CD14-positive monocyte (primary cell): Measurements from ENCODE around the gene KLRK1. TPM values are rescaled to one million over a fixed set of nuclear protein-coding genes. Genes with fewer than 3 reads are reported as not detected.

Experiments used
- DNase-seq, 3 donors: peaks; one replicate each; pipeline ENCODE4 v3.0.0-alpha.2; 2011 to 2022
- H2AFZ ChIP-seq: 2 replicates; pipeline ENCODE4 v1.6.0; 2012; ENCODE audit warnings: mild to moderate bottlenecking, low read depth, low read length, inconsistent platforms; ENCODE audit not compliant: insufficient read depth, poor library complexity, severe bottlenecking
- H3K27ac ChIP-seq, 2 donors: 1 replicate in 1 of 2; 2 replicates in 1 of 2; pipeline ENCODE4 v1.5.1; 2012 to 2013; ENCODE audit warnings: low read length in 2 of 2, control low read depth in 1 of 2, inconsistent platforms in 1 of 2, low read depth in 1 of 2, mild to moderate bottlenecking in 1 of 2
- H3K27me3 ChIP-seq, 2 donors: one replicate each; pipeline versions ENCODE4 v1.6.0 to v1.6.1; 2011 to 2013; ENCODE audit warnings: low read length in 2 of 2; ENCODE audit not compliant: control insufficient read depth in 2 of 2, insufficient read depth in 2 of 2
- H3K36me3 ChIP-seq, 2 donors: replicated peaks in 1 of 2; 1 replicate in 1 of 2; 2 replicates in 1 of 2; pipeline versions ENCODE4 v1.5.1 to v1.6.1; 2012 to 2013; ENCODE audit warnings: low read length in 2 of 2, control low read depth in 1 of 2, inconsistent platforms in 1 of 2, mild to moderate bottlenecking in 1 of 2; ENCODE audit not compliant: insufficient read depth in 2 of 2, control insufficient read depth in 1 of 2
- H3K4me1 ChIP-seq, 2 donors: 1 replicate in 1 of 2; 2 replicates in 1 of 2; pipeline versions ENCODE4 v1.5.1 to v1.6.1; 2012 to 2013; ENCODE audit warnings: low read length in 2 of 2, control low read depth in 1 of 2, inconsistent platforms in 1 of 2, mild to moderate bottlenecking in 1 of 2, moderate library complexity in 1 of 2; ENCODE audit not compliant: insufficient read depth in 2 of 2, control insufficient read depth in 1 of 2
- H3K4me2 ChIP-seq: replicated peaks from 2 replicates; pipeline ENCODE3; 2012; ENCODE audit warnings: low read length, moderate library complexity, mild to moderate bottlenecking; ENCODE audit not compliant: poor library complexity, severe bottlenecking; ENCODE audit errors: extremely low read depth
- H3K4me3 ChIP-seq, 3 experiments: fragments of 200-600 bp in 1 of 3; sonication (generic) in 1 of 3; replicated peaks in 1 of 3; 1 replicate in 2 of 3; 2 replicates in 1 of 3; pipeline ENCODE4 v1.5.1; 2011 to 2013; ENCODE audit warnings: low read length in 3 of 3, mild to moderate bottlenecking in 3 of 3, control low read depth in 2 of 3, low read depth in 2 of 3, inconsistent platforms in 1 of 3, moderate library complexity in 1 of 3
- H3K79me2 ChIP-seq: 2 replicates; pipeline ENCODE4 v1.6.0; 2012; ENCODE audit warnings: mild to moderate bottlenecking, control low read depth, inconsistent platforms, low read length, moderate library complexity; ENCODE audit not compliant: insufficient read depth
- H3K9ac ChIP-seq: 2 replicates; pipeline ENCODE4 v1.6.0; 2017; ENCODE audit warnings: low read length, mild to moderate bottlenecking; ENCODE audit not compliant: insufficient read depth, poor library complexity, severe bottlenecking
- H3K9me3 ChIP-seq, 2 donors: replicated peaks in 1 of 2; 1 replicate in 1 of 2; 2 replicates in 1 of 2; pipeline versions ENCODE4 v1.5.1 to v1.6.1; 2012 to 2013; ENCODE audit warnings: low read length in 2 of 2, control low read depth in 1 of 2; ENCODE audit not compliant: control insufficient read depth in 1 of 2, insufficient read depth in 1 of 2
- H4K20me1 ChIP-seq: 2 replicates; pipeline ENCODE4 v1.6.0; 2012; ENCODE audit warnings: mild to moderate bottlenecking, low read length, control low read depth, moderate library complexity; ENCODE audit not compliant: insufficient read depth
- H3K27ac Mint-ChIP-seq, 7 donors: one replicate each; pipeline ENCODE4 v1.8.0; 2020; ENCODE audit warnings: mild to moderate bottlenecking in 7 of 7, mixed read lengths in 7 of 7, moderate library complexity in 6 of 7, inconsistent platforms in 2 of 7
- H3K27me3 Mint-ChIP-seq, 3 donors: one replicate each; pipeline ENCODE4 v1.8.0; 2021 to 2022; ENCODE audit warnings: low read depth in 3 of 3, mild to moderate bottlenecking in 3 of 3, mixed read lengths in 3 of 3, moderate library complexity in 3 of 3, inconsistent platforms in 1 of 3
- H3K36me3 Mint-ChIP-seq, 2 donors: one replicate each; pipeline ENCODE4 v1.8.0; 2020; ENCODE audit warnings: mixed read lengths in 2 of 2, inconsistent platforms in 1 of 2, mild to moderate bottlenecking in 1 of 2
- H3K4me1 Mint-ChIP-seq: one replicate; pipeline ENCODE4 v1.8.0; 2020; ENCODE audit warnings: mild to moderate bottlenecking, mixed read lengths
- H3K4me3 Mint-ChIP-seq, 2 donors: one replicate each; pipeline ENCODE4 v1.8.0; 2020; ENCODE audit warnings: mild to moderate bottlenecking in 2 of 2, mixed read lengths in 2 of 2, moderate library complexity in 1 of 2
- H3K9me3 Mint-ChIP-seq, 7 donors: one replicate each; pipeline ENCODE4 v1.8.0; 2020 to 2022; ENCODE audit warnings: mixed read lengths in 7 of 7, mild to moderate bottlenecking in 6 of 7, moderate library complexity in 6 of 7, inconsistent platforms in 2 of 7
- CTCF ChIP-seq: fragments of 200-600 bp; IDR thresholded peaks from one replicate; pipeline ENCODE4 v1.8.0; 2022; ENCODE audit warnings: antibody characterized with exemption, mild to moderate bottlenecking
- WGBS: methylation state at CpG from one replicate; pipeline ENCODE4 v1.1.5; 2013; ENCODE audit warnings: missing lambda C conversion rate; ENCODE audit not compliant: insufficient coverage; 5-methylcytosine and 5-hydroxymethylcytosine counted together
- intact Hi-C, 2 donors: fragments of 100-400 bp; cut with micrococcal nuclease; formaldehyde crosslinking; loops; one replicate each; pipeline versions ENCODE4 v1.15.0 to v1.15.1; 2023
- polyA plus RNA-seq, 3 donors: library from polyadenylated mRNA; depleted of rRNA in 1 of 3; unstranded in 2 of 3; stranded (reverse) in 1 of 3; fragments of 300-500 nt in 2 of 3; fragments of >200 nt in 1 of 3; fragmentation: Illumina TruSeq in 2 of 3; gene quantifications; 1 replicate in 2 of 3; 2 replicates in 1 of 3; pipeline ENCODE4 v1.2.3, GENCODE V29; 2012 to 2021

Gene KLRK1
- polyA plus RNA-seq, 3 donors: 0.05 to 1.3 (median 1.3) TPM

- Mint-ChIP-seq H3K27me3 (peaks cover 0 to 10% (median 4%) of the 10 kb centered on the region in 3 donors), H3K4me3 (peak overlapping the region in 1 of 2 donors; percentile 8), H3K36me3 (no peaks in the 10 kb centered on the region), H3K4me1 (peaks cover 12% of the 10 kb centered on the region), H3K9me3 (peaks cover 0 to 5% (median 0%) of the 10 kb centered on the region in 7 donors), H3K27ac (peak overlapping the region in 5 of 7 donors; percentile 16 to 82 (median 68))
- no CpG with 5 or more reads among the region's 4 CpGs for WGBS
- no peak overlapping the region for H3K9ac ChIP-seq
- no peaks in the 10 kb centered on the region for H4K20me1 ChIP-seq
- no peaks in the 10 kb centered on the region for H3K36me3 ChIP-seq
- no peaks in the 10 kb centered on the region for H3K79me2 ChIP-seq
- no peak overlapping the region for H3K4me2 ChIP-seq
- no peak overlapping the region for H3K27ac ChIP-seq
- intact Hi-C loops: loop anchor here in 1 of 2 donors (5.0 to 10.0 kb wide), 2 partner anchors 44 to 1242 kb away; no protein-coding TSS in a partner anchor
- H3K27me3 ChIP-seq: peaks cover 0 to 19% of the 10 kb centered on the region in 2 donors
- peaks cover 11 to 14% of the 10 kb centered on the region in 2 donors for H3K4me1 ChIP-seq
- peak; percentile 81 to 91 (median 88) for DNase-seq
- no peak overlapping the region for H2AFZ ChIP-seq
- TF ChIP-seq CTCF: no peak
- no peak overlapping the region for H3K4me3 ChIP-seq
- H3K9me3 ChIP-seq: no peaks in the 10 kb centered on the region
Measured at GRCh38 chr12:10406725-10407124, 16.9 kb upstream of the KLRK1 start.

- 100% methylated on average over 1 of the region's 5 CpGs for WGBS
- H3K36me3 ChIP-seq: no peaks in the 10 kb centered on the region
- H3K9me3 Mint-ChIP-seq: peaks cover 0 to 5% (median 0%) of the 10 kb centered on the region in 7 donors
- H3K9ac ChIP-seq: no peak overlapping the region
- no peaks in the 10 kb centered on the region for H3K36me3 Mint-ChIP-seq
- no peaks in the 10 kb centered on the region for H4K20me1 ChIP-seq
- peaks cover 11 to 14% of the 10 kb centered on the region in 2 donors for H3K4me1 ChIP-seq
- TF ChIP-seq CTCF: no peak
- no peaks in the 10 kb centered on the region for H3K9me3 ChIP-seq
- peaks cover 2 to 5% (median 2%) of the 10 kb centered on the region in 3 donors for H3K27me3 Mint-ChIP-seq
- H3K79me2 ChIP-seq: no peaks in the 10 kb centered on the region
- no peak overlapping the region for H3K27ac Mint-ChIP-seq
- no peak overlapping the region for H3K27ac ChIP-seq
- peaks cover 12% of the 10 kb centered on the region for H3K4me1 Mint-ChIP-seq
- no peak overlapping the region for H3K4me3 Mint-ChIP-seq
- H3K27me3 ChIP-seq: peaks cover 0 to 23% of the 10 kb centered on the region in 2 donors
- DNase-seq: no peak
- intact Hi-C loops: loop anchor here in 1 of 2 donors (5.0 to 10.0 kb wide), 2 partner anchors 43 to 1240 kb away; no protein-coding TSS in a partner anchor
- H3K4me2 ChIP-seq: no peak overlapping the region
- no peak overlapping the region for H3K4me3 ChIP-seq
- no peak overlapping the region for H2AFZ ChIP-seq
Measured at GRCh38 chr12:10405294-10405693, 15.5 kb upstream of the KLRK1 start.
